Spinal cord (tissue), 10 donors: ENCODE measurements around the gene SSBP2. TPM values are rescaled to one million over a fixed set of nuclear protein-coding genes. Genes with fewer than 3 reads are reported as not detected.

ENCODE experiments used
- DNase-seq, 6 donors: peaks; one replicate each; pipeline versions ENCODE4 v3.0.0 to v3.0.0-alpha.2; 2013 to 2015; ENCODE audit warnings: low spot score in 6 of 6, low read depth in 4 of 6
- H3K27ac ChIP-seq: one replicate; pipeline ENCODE4 v1.5.1; 2013; ENCODE audit warnings: low read depth, low read length, control low read depth
- H3K27me3 ChIP-seq: one replicate; pipeline ENCODE4 v1.6.1; 2013; ENCODE audit warnings: low read length; ENCODE audit not compliant: control insufficient read depth, insufficient read depth
- H3K36me3 ChIP-seq: one replicate; pipeline ENCODE4 v1.6.1; 2013; ENCODE audit warnings: low read length; ENCODE audit not compliant: control insufficient read depth, insufficient read depth
- H3K4me1 ChIP-seq: one replicate; pipeline ENCODE4 v1.6.1; 2013; ENCODE audit warnings: low read length; ENCODE audit not compliant: control insufficient read depth, insufficient read depth
- H3K4me3 ChIP-seq: one replicate; pipeline ENCODE4 v1.5.1; 2013; ENCODE audit warnings: low read depth, low read length, control low read depth
- H3K9me3 ChIP-seq: one replicate; pipeline ENCODE4 v1.6.1; 2013; ENCODE audit warnings: low read length; ENCODE audit not compliant: control insufficient read depth, insufficient read depth
- WGBS: methylation state at CpG from one replicate; pipeline ENCODE4 v1.1.5; 2013; ENCODE audit warnings: missing lambda C conversion rate; ENCODE audit not compliant: insufficient coverage; 5-methylcytosine and 5-hydroxymethylcytosine counted together
- polyA plus RNA-seq, 2 donors: library from polyadenylated mRNA; unstranded; fragments of 120-200 nt; gene quantifications; one replicate each; pipeline ENCODE4 v1.2.1, GENCODE V29; 2013; ENCODE audit not compliant: insufficient read length in 2 of 2
- total RNA-seq, 2 donors: library from RNA; depleted of rRNA in 1 of 2; stranded (reverse); fragments of 120-200 nt in 1 of 2; fragments of >200 nt in 1 of 2; gene quantifications; one replicate each; pipeline versions ENCODE4 v1.2.3 to v1.2.4, GENCODE V29; 2013 to 2014
- donor health status: healthy.

The SSBP2 gene
- total and polyA plus RNA-seq, 4 donors: 77.7 to 92.0 (median 88.4) TPM

DNA sequence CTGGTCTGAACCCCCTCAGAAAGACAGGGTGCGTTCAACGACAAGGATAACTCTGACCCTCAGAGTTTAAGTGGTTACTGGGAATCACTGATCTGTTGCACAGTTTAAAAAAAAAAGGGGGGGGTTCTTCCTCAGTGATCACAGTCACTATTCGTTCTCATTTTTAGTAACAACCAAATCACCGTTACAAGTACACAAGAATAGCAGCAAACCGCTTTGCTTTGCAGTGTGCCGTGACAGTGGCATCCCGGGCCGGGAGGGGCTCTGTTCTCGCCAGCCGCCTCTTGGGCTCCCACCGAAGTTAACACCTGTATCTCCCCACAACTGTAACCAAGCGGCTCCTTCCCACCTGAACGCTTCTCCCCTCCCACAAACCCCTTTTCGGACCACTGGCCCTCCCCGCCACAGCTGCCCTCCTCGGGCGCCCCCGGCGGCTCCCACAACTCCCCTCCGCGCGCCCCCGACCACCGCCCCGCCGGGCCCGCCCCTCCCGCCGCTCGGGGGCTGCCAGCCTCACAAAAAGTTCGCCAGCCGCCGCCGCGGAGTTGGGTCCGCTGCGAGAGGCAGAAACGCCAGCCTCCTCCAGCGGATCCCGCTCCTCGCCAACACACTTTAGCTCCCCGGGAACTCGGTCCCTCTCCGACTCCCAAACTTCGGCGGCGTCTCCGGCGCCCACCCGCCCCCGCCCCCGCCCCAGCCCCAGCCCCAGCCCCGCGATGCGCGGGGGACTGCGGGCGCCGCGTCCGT is 1.2 kb downstream of the SSBP2 start:
- WGBS: 0% methylated on average over 52 of the region's 61 CpGs

DNA sequence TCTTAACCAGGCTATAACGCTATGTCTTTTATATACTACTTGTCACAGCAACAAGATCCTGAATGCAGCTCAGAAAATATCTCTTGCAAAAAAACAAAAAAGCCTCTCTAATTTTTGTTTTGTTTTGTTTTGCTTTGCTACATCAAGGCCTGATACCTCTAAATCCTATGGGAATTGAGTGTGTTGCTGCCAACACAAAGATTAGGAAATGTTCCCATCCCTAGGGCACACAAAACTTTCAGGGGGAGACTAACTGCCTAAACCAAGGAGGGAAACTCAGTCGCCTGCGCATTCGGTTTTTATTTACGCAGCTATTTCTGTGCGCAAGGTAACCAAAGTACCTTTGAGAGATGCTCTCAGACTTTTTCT is 1.7 kb downstream of the SSBP2 start:
- DNase-seq: peak in 3 of 6 donors; percentile 6 to 49 (median 21)
- Histone ChIP-seq H3K4me1 (peaks cover 8% of the 10 kb centered on the region), H3K9me3 (no peaks in the 10 kb centered on the region), H3K27ac (peak overlapping the region; percentile 78), H3K27me3 (no peaks in the 10 kb centered on the region), H3K36me3 (no peaks in the 10 kb centered on the region), H3K4me3 (peak overlapping the region; percentile 66)
- 5% methylated on average over 5 of the region's 6 CpGs for WGBS

More for the DNA sequence above, 1.2 kb downstream of the SSBP2 start:
- Histone ChIP-seq H3K4me3 (peak overlapping the region; percentile 66), H3K4me1 (peaks cover 8% of the 10 kb centered on the region), H3K9me3 (no peaks in the 10 kb centered on the region), H3K36me3 (no peaks in the 10 kb centered on the region), H3K27me3 (no peaks in the 10 kb centered on the region), H3K27ac (peak overlapping the region; percentile 78)
- peak in 3 of 6 donors; percentile 11 to 69 (median 62) for DNase-seq

DNA sequence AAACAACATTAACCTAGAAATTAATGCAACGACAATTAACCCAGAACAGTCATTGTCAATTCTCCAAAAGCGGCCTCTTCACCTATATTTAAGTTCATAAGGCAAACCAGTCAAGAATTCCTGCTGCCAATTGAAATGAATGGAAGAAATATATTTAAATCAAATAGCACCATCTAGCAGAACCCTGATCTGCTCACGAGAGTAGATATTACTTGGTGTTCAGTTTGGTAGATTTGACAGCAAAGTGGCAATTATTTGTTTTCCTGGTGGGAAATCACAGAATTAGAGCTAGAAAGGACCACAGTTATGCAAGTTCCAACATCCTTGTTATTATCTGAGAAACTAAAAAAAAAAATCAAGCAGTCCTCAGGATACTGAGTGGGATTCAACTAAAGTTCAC is 2.3 kb downstream of the SSBP2 start:
- H3K4me1 ChIP-seq: peaks cover 8% of the 10 kb centered on the region
- H3K27ac ChIP-seq: peak overlapping the region; percentile 78
- H3K36me3 ChIP-seq: no peaks in the 10 kb centered on the region
- peak overlapping the region; percentile 66 for H3K4me3 ChIP-seq
- DNase-seq: peak in 3 of 6 donors; percentile 5 to 67 (median 44)
- no CpG with 5 or more reads among the region's 3 CpGs for WGBS
- H3K27me3 ChIP-seq: no peaks in the 10 kb centered on the region
- no peaks in the 10 kb centered on the region for H3K9me3 ChIP-seq

DNA sequence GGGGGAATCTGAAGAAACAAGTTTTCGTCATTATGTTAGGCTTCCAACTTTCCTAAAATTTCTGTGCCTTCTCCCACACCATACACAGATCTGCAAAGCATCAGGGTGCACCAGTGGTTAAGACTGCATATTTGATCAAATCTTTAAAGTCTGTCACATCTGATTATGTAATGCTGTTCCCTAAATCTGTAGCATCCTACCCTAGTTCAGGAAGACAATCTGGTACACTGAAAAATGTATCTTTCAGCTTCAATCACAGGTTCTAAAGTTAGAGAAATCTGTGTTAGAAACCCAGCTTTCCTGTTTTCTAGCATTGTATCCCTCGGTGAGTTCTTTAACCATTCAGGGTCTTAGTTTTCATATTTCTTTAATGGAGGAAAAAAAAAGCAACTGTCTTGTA is 3.9 kb downstream of the SSBP2 start:
- DNase-seq: no peak
- no peaks in the 10 kb centered on the region for H3K36me3 ChIP-seq
- H3K27me3 ChIP-seq: no peaks in the 10 kb centered on the region
- peaks cover 6% of the 10 kb centered on the region for H3K4me1 ChIP-seq
- no CpG with 5 or more reads among the region's 2 CpGs for WGBS
- no peak overlapping the region for H3K4me3 ChIP-seq
- H3K9me3 ChIP-seq: no peaks in the 10 kb centered on the region
- H3K27ac ChIP-seq: no peak overlapping the region

DNA sequence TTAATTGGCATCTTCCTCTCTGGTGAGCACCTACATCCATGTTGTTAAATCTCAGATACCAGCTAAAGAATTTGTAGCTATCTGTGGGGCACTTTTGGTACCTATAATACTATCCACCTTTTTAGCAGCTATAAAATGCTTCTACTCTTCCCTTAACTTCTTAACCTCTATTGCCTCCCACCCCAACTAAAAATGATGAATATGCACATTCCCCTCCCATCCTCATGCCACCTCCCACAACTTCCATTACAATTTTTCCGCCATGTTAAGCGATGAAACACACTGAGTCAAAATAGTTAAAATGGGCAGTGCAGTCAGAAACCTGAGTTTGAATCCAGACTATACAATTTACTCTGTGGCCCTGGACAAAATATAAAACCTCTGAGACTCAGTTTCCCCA is 10.1 kb downstream of the SSBP2 start:
- Histone ChIP-seq H3K9me3 (no peaks in the 10 kb centered on the region), H3K27ac (no peak overlapping the region), H3K27me3 (no peaks in the 10 kb centered on the region), H3K4me1 (no peaks in the 10 kb centered on the region), H3K4me3 (no peak overlapping the region), H3K36me3 (no peaks in the 10 kb centered on the region)
- DNase-seq: no peak
- no CpG with 5 or more reads among the region's 2 CpGs for WGBS

DNA sequence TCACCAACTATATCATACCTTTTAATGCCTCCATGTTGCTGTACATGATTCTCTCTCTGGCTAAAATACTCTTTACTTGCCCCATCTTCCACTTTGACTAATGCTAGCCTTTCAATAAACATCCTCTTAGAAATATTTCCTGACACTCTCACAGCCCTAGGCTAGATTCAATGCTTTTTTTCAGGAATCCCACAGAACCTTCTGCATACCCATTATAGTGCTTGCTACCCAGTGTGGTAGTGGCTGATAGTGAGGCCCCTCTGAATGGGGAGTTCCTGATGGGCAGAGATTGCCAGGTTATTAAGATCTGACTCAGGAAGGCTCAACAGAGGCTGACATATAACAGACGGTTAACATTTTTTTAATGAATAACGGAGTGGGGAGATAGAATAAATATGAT is 11.6 kb downstream of the SSBP2 start:
- no peak overlapping the region for H3K27ac ChIP-seq
- H3K4me3 ChIP-seq: no peak overlapping the region
- no peaks in the 10 kb centered on the region for H3K27me3 ChIP-seq
- H3K4me1 ChIP-seq: no peaks in the 10 kb centered on the region
- H3K9me3 ChIP-seq: no peaks in the 10 kb centered on the region
- no peak for DNase-seq
- H3K36me3 ChIP-seq: no peaks in the 10 kb centered on the region
- WGBS: no CpG with 5 or more reads among the region's 2 CpGs

DNA sequence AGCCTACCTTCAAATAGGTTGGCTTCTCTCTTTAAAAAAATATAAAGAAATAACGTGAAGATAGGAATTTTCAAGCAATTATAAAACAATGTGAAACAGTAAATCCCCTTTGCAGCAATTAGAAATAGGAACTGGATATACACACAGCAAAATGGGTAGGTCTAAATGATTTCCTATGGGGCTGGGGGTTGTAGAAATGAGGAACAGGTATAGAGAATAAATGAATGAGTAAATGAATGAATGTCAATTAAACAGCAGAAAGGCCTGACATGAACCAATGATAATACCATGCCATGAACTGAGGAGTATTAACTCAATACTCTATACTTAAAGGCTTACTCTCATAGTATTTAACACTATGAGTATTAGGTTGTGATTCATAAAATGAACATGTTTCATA is 21.6 kb downstream of the SSBP2 start:
- H3K27ac ChIP-seq: no peak overlapping the region
- no peak overlapping the region for H3K4me3 ChIP-seq
- no CpG with 5 or more reads among the region's 1 CpG for WGBS
- no peaks in the 10 kb centered on the region for H3K36me3 ChIP-seq
- no peaks in the 10 kb centered on the region for H3K4me1 ChIP-seq
- no peaks in the 10 kb centered on the region for H3K9me3 ChIP-seq
- DNase-seq: no peak
- H3K27me3 ChIP-seq: no peaks in the 10 kb centered on the region

DNA sequence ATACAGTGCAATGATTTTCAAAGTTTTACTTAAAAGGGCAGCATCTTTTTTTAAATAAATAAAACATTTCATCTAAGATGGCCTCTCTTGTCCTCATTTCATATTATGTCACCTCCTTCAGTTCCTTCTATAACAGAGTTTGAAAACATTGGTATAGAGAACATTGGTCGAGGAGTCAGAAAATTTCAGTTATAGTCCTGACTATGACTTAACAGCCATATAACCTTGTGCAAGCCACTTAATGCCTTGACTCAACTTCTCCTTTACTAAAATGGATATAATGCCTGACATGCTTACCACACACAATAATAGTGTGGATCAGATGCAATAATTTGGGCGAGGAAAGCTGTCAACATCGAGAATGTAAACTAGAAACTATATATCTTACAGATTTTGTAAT is 22.6 kb downstream of the SSBP2 start:
- H3K4me1 ChIP-seq: no peaks in the 10 kb centered on the region
- H3K4me3 ChIP-seq: no peak overlapping the region
- no peak overlapping the region for H3K27ac ChIP-seq
- no peaks in the 10 kb centered on the region for H3K9me3 ChIP-seq
- WGBS: no CpG with 5 or more reads among the region's 3 CpGs
- DNase-seq: no peak
- no peaks in the 10 kb centered on the region for H3K27me3 ChIP-seq
- H3K36me3 ChIP-seq: no peaks in the 10 kb centered on the region

DNA sequence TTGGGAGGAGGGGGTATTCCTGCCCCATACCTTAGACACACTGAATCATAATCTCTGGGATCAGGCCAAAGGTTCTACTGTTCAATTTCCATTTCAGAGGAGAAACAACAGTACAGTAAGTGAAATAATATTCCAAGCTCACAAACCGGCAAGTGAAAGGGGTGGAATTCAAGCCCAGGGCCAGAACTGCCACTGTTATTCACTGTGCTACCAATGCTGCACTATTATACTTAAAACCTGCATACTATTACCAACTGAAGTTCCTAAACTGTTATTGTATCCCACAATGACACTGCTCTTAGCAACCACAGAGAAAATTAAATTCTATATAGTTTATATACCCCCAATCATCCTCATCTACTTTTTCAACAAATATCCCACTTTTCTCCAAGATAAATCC is 24.6 kb downstream of the SSBP2 start:
- Histone ChIP-seq H3K36me3 (no peaks in the 10 kb centered on the region), H3K4me3 (no peak overlapping the region), H3K27me3 (no peaks in the 10 kb centered on the region), H3K4me1 (no peaks in the 10 kb centered on the region), H3K27ac (no peak overlapping the region), H3K9me3 (no peaks in the 10 kb centered on the region)
- WGBS: 20% methylated on average over 1 of the region's 1 CpG
- DNase-seq: no peak

DNA sequence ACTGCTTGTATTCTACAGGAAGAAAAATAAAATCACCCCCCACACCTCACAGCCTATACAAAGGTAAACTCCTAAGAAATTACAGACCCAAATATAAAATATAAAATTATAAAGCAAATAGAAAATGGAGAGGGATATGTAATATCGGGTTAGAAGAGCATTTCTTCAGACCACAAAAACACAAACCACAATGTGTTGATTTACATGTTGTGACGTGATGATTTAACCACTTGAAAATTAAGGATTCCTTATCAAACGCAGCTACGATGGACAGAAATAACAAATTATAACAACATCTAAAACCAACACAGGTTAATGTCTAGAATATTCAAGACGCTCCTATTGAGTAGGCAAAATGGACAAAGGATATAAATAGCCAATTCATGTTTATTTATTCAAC is 26.3 kb downstream of the SSBP2 start:
- Histone ChIP-seq H3K9me3 (no peaks in the 10 kb centered on the region), H3K4me3 (no peak overlapping the region), H3K4me1 (no peaks in the 10 kb centered on the region), H3K27me3 (no peaks in the 10 kb centered on the region), H3K27ac (no peak overlapping the region), H3K36me3 (no peaks in the 10 kb centered on the region)
- no peak for DNase-seq
- WGBS: no CpG with 5 or more reads among the region's 5 CpGs
